B cell (primary cell): Measurements from ENCODE around the gene SMG9.

Experiments used
- CTCF ChIP-seq: fragments of 200-600 bp; IDR thresholded peaks from one replicate; pipeline ENCODE4 v1.8.0; 2022; ENCODE audit warnings: antibody characterized with exemption, mild to moderate bottlenecking
- EZH2 ChIP-seq: IDR thresholded peaks from 2 replicates; pipeline ENCODE4 v1.6.1; 2012; ENCODE audit warnings: borderline replicate concordance, low read depth, mild to moderate bottlenecking, moderate library complexity, low read length; ENCODE audit not compliant: insufficient read depth, poor library complexity, severe bottlenecking

- TF ChIP-seq CTCF: no peak
- TF ChIP-seq EZH2: no peak
Observed at GRCh38 chr19:43762814-43763213, 8.1 kb upstream of the SMG9 start.
